ENCODE results near the gene ODR4.
"Not testable (repeated sequence)": the region's sequence is repeated elsewhere in the genome, so short reads cannot be mapped to it uniquely, and the experiment has no call there.

The ODR4 gene

GRCh38 chr1:186375152-186375928 is at the start of gene ODR4, which contains the start of gene TPR:
Gene ODR4, plus strand, starts transcription at chr1:186375838. Its CDS starts 3,948 bp downstream, at chr1:186379786.
Gene TPR, minus strand, starts transcription at chr1:186375253. Its CDS starts 225 bp downstream, at chr1:186375028.
- peak within 1 kb of the TSS; percentile 99 for H3K27ac ChIP-seq (ENCODE audit: low read length)
- H3K36me3 ChIP-seq (ENCODE audit: control insufficient read depth in 1 of 2, insufficient read depth in 2 of 2, low read length in 2 of 2) = peaks cover 9 to 29% of the 10 kb centered on the region in 2 donors
- no peaks in the 10 kb centered on the region for H3K9me3 ChIP-seq (ENCODE audit: control insufficient read depth in 1 of 2, low read length in 2 of 2)
- H3K27me3 ChIP-seq (ENCODE audit: low read depth, low read length) = no peaks in the 10 kb centered on the region
- H3K4me3 ChIP-seq (ENCODE audit: low read depth in 1 of 2, low read length in 2 of 2) = peak within 1 kb of the TSS; percentile 96 to 97
- H3K4me1 ChIP-seq (ENCODE audit: control insufficient read depth in 1 of 2, insufficient read depth in 2 of 2, low read length in 2 of 2) = peaks cover 10 to 29% of the 10 kb centered on the region in 2 donors

- H3K36me3 ChIP-seq (ENCODE audit: control insufficient read depth in 1 of 2, insufficient read depth in 2 of 2, low read length in 2 of 2) = peaks cover 49 to 66% of the 10 kb centered on the region in 2 donors
- H3K4me3 ChIP-seq (ENCODE audit: low read depth in 1 of 2, low read length in 2 of 2) = no peak overlapping the region
- no peaks in the 10 kb centered on the region for H3K9me3 ChIP-seq (ENCODE audit: control insufficient read depth in 1 of 2, low read length in 2 of 2)
- H3K27me3 ChIP-seq (ENCODE audit: low read depth, low read length) = no peaks in the 10 kb centered on the region
- H3K27ac ChIP-seq (ENCODE audit: low read length) = no peak overlapping the region
- no peaks in the 10 kb centered on the region for H3K4me1 ChIP-seq (ENCODE audit: control insufficient read depth in 1 of 2, insufficient read depth in 2 of 2, low read length in 2 of 2)
Observed at GRCh38 chr1:186326009-186326408, 49.6 kb upstream of the ODR4 start.

- Histone ChIP-seq H3K9me3 (ENCODE audit: control insufficient read depth in 1 of 2, low read length in 2 of 2) (no peaks in the 10 kb centered on the region), H3K27me3 (ENCODE audit: low read depth, low read length) (no peaks in the 10 kb centered on the region), H3K36me3 (ENCODE audit: control insufficient read depth in 1 of 2, insufficient read depth in 2 of 2, low read length in 2 of 2) (peaks cover 49 to 64% of the 10 kb centered on the region in 2 donors), H3K4me1 (ENCODE audit: control insufficient read depth in 1 of 2, insufficient read depth in 2 of 2, low read length in 2 of 2) (no peaks in the 10 kb centered on the region), H3K27ac (ENCODE audit: low read length) (no peak overlapping the region), H3K4me3 (ENCODE audit: low read depth in 1 of 2, low read length in 2 of 2) (no peak overlapping the region)
Observed at GRCh38 chr1:186327331-186327730, 48.3 kb upstream of the ODR4 start.

GRCh38 chr1:186330758-186331157 is 44.9 kb upstream of the ODR4 start:
- H3K36me3 ChIP-seq (ENCODE audit: control insufficient read depth in 1 of 2, insufficient read depth in 2 of 2, low read length in 2 of 2) = peaks cover 59 to 73% of the 10 kb centered on the region in 2 donors
- no peak overlapping the region for H3K27ac ChIP-seq (ENCODE audit: low read length)
- H3K9me3 ChIP-seq (ENCODE audit: control insufficient read depth in 1 of 2, low read length in 2 of 2) = no peaks in the 10 kb centered on the region
- no peaks in the 10 kb centered on the region for H3K27me3 ChIP-seq (ENCODE audit: low read depth, low read length)
- no peaks in the 10 kb centered on the region for H3K4me1 ChIP-seq (ENCODE audit: control insufficient read depth in 1 of 2, insufficient read depth in 2 of 2, low read length in 2 of 2)
- H3K4me3 ChIP-seq (ENCODE audit: low read depth in 1 of 2, low read length in 2 of 2) = no peak overlapping the region

GRCh38 chr1:186337554-186337953 is 38.1 kb upstream of the ODR4 start:
- Histone ChIP-seq H3K4me1 (ENCODE audit: control insufficient read depth in 1 of 2, insufficient read depth in 2 of 2, low read length in 2 of 2) (no peaks in the 10 kb centered on the region), H3K4me3 (ENCODE audit: low read depth in 1 of 2, low read length in 2 of 2) (no peak overlapping the region), H3K9me3 (ENCODE audit: control insufficient read depth in 1 of 2, low read length in 2 of 2) (no peaks in the 10 kb centered on the region), H3K36me3 (ENCODE audit: control insufficient read depth in 1 of 2, insufficient read depth in 2 of 2, low read length in 2 of 2) (peaks cover 83 to 86% of the 10 kb centered on the region in 2 donors), H3K27me3 (ENCODE audit: low read depth, low read length) (no peaks in the 10 kb centered on the region), H3K27ac (ENCODE audit: low read length) (no peak overlapping the region)

GRCh38 chr1:186340772-186341171 is 34.9 kb upstream of the ODR4 start:
- no peak overlapping the region for H3K27ac ChIP-seq (ENCODE audit: low read length)
- peaks cover 85% of the 10 kb centered on the region in 2 donors for H3K36me3 ChIP-seq (ENCODE audit: control insufficient read depth in 1 of 2, insufficient read depth in 2 of 2, low read length in 2 of 2)
- H3K4me1 ChIP-seq (ENCODE audit: control insufficient read depth in 1 of 2, insufficient read depth in 2 of 2, low read length in 2 of 2) = no peaks in the 10 kb centered on the region

GRCh38 chr1:186347837-186348691 is 27.6 kb upstream of the ODR4 start:
- not testable (repeated sequence) for H3K4me1 ChIP-seq (ENCODE audit: control insufficient read depth in 1 of 2, insufficient read depth in 2 of 2, low read length in 2 of 2); H3K4me3 ChIP-seq (ENCODE audit: low read depth in 1 of 2, low read length in 2 of 2); H3K27ac ChIP-seq (ENCODE audit: low read length); H3K9me3 ChIP-seq (ENCODE audit: control insufficient read depth in 1 of 2, low read length in 2 of 2); H3K27me3 ChIP-seq (ENCODE audit: low read depth, low read length)
- peaks cover 70 to 82% of the 10 kb centered on the region in 2 donors for H3K36me3 ChIP-seq (ENCODE audit: control insufficient read depth in 1 of 2, insufficient read depth in 2 of 2, low read length in 2 of 2)

More at GRCh38 chr1:186340772-186341171, 34.9 kb upstream of the ODR4 start:
- H3K9me3 ChIP-seq (ENCODE audit: control insufficient read depth in 1 of 2, low read length in 2 of 2) = no peaks in the 10 kb centered on the region
- no peak overlapping the region for H3K4me3 ChIP-seq (ENCODE audit: low read depth in 1 of 2, low read length in 2 of 2)
- no peaks in the 10 kb centered on the region for H3K27me3 ChIP-seq (ENCODE audit: low read depth, low read length)

- Histone ChIP-seq H3K27me3 (ENCODE audit: low read depth, low read length) (no peaks in the 10 kb centered on the region), H3K27ac (ENCODE audit: low read length) (peak overlapping the region; percentile 99)
Observed at GRCh38 chr1:186374303-186375151, 1.1 kb upstream of the ODR4 start.

GRCh38 chr1:186375929-186376319 is 286 bp downstream of the ODR4 start:
- Histone ChIP-seq H3K4me1 (ENCODE audit: control insufficient read depth in 1 of 2, insufficient read depth in 2 of 2, low read length in 2 of 2) (peaks cover 10 to 29% of the 10 kb centered on the region in 2 donors), H3K27ac (ENCODE audit: low read length) (peak overlapping the region; percentile 99)

More at GRCh38 chr1:186374303-186375151, 1.1 kb upstream of the ODR4 start:
- Histone ChIP-seq H3K4me3 (ENCODE audit: low read depth in 1 of 2, low read length in 2 of 2) (peak overlapping the region; percentile 96 to 97), H3K4me1 (ENCODE audit: control insufficient read depth in 1 of 2, insufficient read depth in 2 of 2, low read length in 2 of 2) (peaks cover 10 to 29% of the 10 kb centered on the region in 2 donors), H3K36me3 (ENCODE audit: control insufficient read depth in 1 of 2, insufficient read depth in 2 of 2, low read length in 2 of 2) (peaks cover 11 to 33% of the 10 kb centered on the region in 2 donors), H3K9me3 (ENCODE audit: control insufficient read depth in 1 of 2, low read length in 2 of 2) (no peaks in the 10 kb centered on the region)

GRCh38 chr1:186386725-186387383 is 11.2 kb downstream of the ODR4 start:
- Histone ChIP-seq H3K4me1 (ENCODE audit: control insufficient read depth in 1 of 2, insufficient read depth in 2 of 2, low read length in 2 of 2) (no peaks in the 10 kb centered on the region), H3K36me3 (ENCODE audit: control insufficient read depth in 1 of 2, insufficient read depth in 2 of 2, low read length in 2 of 2) (peaks cover 45 to 48% of the 10 kb centered on the region in 2 donors), H3K9me3 (ENCODE audit: control insufficient read depth in 1 of 2, low read length in 2 of 2) (no peaks in the 10 kb centered on the region), H3K4me3 (ENCODE audit: low read depth in 1 of 2, low read length in 2 of 2) (no peak overlapping the region), H3K27me3 (ENCODE audit: low read depth, low read length) (no peaks in the 10 kb centered on the region), H3K27ac (ENCODE audit: low read length) (no peak overlapping the region)

More at GRCh38 chr1:186375929-186376319, 286 bp downstream of the ODR4 start:
- no peaks in the 10 kb centered on the region for H3K9me3 ChIP-seq (ENCODE audit: control insufficient read depth in 1 of 2, low read length in 2 of 2)
- peaks cover 14 to 28% of the 10 kb centered on the region in 2 donors for H3K36me3 ChIP-seq (ENCODE audit: control insufficient read depth in 1 of 2, insufficient read depth in 2 of 2, low read length in 2 of 2)
- H3K27me3 ChIP-seq (ENCODE audit: low read depth, low read length) = no peaks in the 10 kb centered on the region
- H3K4me3 ChIP-seq (ENCODE audit: low read depth in 1 of 2, low read length in 2 of 2) = peak overlapping the region; percentile 96 to 97

Data from muscle layer of duodenum (tissue), 2 donors.